Uterus (tissue), 2 donors: ENCODE results near the gene NGLY1.

Source experiments
- POLR2A ChIP-seq, 2 donors: fragments of 450-650 bp; IDR thresholded peaks; one replicate each; pipeline ENCODE4 v1.6.1; 2016; ENCODE audit warnings: antibody characterized with exemption in 2 of 2, mild to moderate bottlenecking in 1 of 2, moderate library complexity in 1 of 2
- TF ChIP-seq, protein P1 (sequence below), 4 experiments: fragments of 200-600 bp in 2 of 4; fragments of 450-650 bp in 2 of 4; sonication (generic) in 2 of 4; IDR thresholded peaks; one replicate each; pipeline ENCODE4 v1.5.1; 2016 to 2019; ENCODE audit warnings: antibody characterized with exemption in 4 of 4, mild to moderate bottlenecking in 2 of 4, moderate library complexity in 1 of 4

DNA sequence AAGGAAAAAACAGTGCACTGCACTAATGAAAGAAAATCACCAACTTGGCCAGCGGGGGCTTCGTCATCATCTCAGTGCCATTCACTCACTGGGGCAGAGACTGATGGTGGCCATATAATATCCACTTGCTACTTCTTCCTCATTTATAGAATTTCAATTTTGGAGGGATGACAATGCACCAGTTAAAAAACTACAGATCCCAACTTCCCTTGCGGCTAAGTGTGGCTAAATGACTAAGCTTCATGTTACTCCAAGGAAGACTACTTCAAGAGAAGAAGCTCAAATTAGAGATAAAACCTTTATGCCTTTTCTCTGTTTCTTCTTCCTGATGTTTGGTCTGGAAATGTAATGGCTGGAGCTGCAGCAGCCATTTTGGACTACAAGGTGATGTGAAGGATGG, 38.8 kb downstream of the NGLY1 start:
- TF ChIP-seq, protein P1, sequence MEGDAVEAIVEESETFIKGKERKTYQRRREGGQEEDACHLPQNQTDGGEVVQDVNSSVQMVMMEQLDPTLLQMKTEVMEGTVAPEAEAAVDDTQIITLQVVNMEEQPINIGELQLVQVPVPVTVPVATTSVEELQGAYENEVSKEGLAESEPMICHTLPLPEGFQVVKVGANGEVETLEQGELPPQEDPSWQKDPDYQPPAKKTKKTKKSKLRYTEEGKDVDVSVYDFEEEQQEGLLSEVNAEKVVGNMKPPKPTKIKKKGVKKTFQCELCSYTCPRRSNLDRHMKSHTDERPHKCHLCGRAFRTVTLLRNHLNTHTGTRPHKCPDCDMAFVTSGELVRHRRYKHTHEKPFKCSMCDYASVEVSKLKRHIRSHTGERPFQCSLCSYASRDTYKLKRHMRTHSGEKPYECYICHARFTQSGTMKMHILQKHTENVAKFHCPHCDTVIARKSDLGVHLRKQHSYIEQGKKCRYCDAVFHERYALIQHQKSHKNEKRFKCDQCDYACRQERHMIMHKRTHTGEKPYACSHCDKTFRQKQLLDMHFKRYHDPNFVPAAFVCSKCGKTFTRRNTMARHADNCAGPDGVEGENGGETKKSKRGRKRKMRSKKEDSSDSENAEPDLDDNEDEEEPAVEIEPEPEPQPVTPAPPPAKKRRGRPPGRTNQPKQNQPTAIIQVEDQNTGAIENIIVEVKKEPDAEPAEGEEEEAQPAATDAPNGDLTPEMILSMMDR (IDR thresholded peaks at IDR 0.05), result no peak
- no peak for TF ChIP-seq POLR2A (IDR thresholded peaks at IDR 0.05)
